Measurements from ENCODE around the gene GJD2.
A peak's percentile ranks its signal among the peaks of the same experiment; 100 is the strongest.

GJD2 gene

DNA sequence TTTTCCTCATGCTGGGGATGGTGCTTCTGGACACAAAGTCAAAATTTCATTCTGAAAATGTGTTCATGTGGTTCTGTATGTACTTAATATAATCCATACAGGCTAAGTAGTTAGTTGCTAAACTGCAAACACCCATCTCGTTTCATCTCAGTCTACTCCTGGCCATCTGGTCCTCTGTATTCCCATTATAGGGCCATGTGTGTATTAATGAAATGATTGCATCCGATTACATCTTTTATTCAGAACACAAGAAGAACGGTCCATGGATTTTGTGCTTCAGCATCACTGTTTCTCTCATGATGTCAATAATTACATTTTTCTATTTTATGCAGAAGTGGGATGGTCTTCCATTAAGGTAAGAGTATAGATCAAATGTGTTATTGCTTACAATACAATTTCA, 6.1 kb upstream of the GJD2 start:
- H3K9me3 ChIP-seq (ENCODE audit: low read depth, low read length): no peaks in the 10 kb centered on the region
- H3K9ac ChIP-seq (ENCODE audit: insufficient read length): no peak overlapping the region
- no peak for DNase-seq (ENCODE audit: low read depth, low spot score)
- H3K4me3 ChIP-seq: no peak overlapping the region
- H3K27ac ChIP-seq: no peak overlapping the region
- H3K36me3 ChIP-seq (ENCODE audit: insufficient read depth, low read length): no peaks in the 10 kb centered on the region
- no peak for TF ChIP-seq EZH2 (IDR thresholded peaks at IDR 0.05)
- TF ChIP-seq FOXP2 (optimal IDR thresholded peaks at IDR 0.05; ENCODE audit: control extremely low read depth, extremely low read length, insufficient read depth): no peak
- no peak for TF ChIP-seq POLR2AphosphoS5 (IDR thresholded peaks at IDR 0.05; ENCODE audit: borderline replicate concordance, low read depth, low read length)

DNA sequence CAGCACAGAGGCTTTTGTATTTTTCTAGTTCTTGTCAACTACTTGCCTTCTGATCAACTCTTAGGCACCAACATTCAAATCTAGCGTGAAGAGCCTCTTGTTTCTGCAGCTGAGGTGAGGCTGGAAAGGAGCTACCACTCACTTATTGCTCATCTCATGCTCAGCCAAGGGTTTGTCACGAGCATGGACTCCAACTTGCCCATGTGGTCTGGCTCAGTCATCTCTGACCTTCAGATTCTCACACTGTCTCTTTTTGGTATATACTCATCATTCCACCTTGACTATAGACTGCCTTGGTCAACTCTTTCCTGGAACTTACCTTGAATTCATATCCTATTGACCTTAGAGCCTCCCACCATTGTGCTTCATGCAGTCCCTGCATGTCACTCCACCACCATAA, 5.2 kb upstream of the GJD2 start:
- Histone ChIP-seq H3K9ac (ENCODE audit: insufficient read length) (no peak overlapping the region), H3K27ac (no peak overlapping the region), H3K36me3 (ENCODE audit: insufficient read depth, low read length) (no peaks in the 10 kb centered on the region), H3K4me3 (no peak overlapping the region), H3K9me3 (ENCODE audit: low read depth, low read length) (no peaks in the 10 kb centered on the region)
- TF ChIP-seq POLR2AphosphoS5 (IDR thresholded peaks at IDR 0.05; ENCODE audit: borderline replicate concordance, low read depth, low read length) (no peak), EZH2 (IDR thresholded peaks at IDR 0.05) (no peak), FOXP2 (optimal IDR thresholded peaks at IDR 0.05; ENCODE audit: control extremely low read depth, extremely low read length, insufficient read depth) (no peak)
- no peak for DNase-seq (ENCODE audit: low read depth, low spot score)

GRCh38 chr15:34759347-34759746, 4.5 kb upstream of the GJD2 start:
- Histone ChIP-seq H3K36me3 (ENCODE audit: insufficient read depth, low read length) (no peaks in the 10 kb centered on the region), H3K27ac (no peak overlapping the region), H3K9ac (ENCODE audit: insufficient read length) (no peak overlapping the region), H3K4me3 (no peak overlapping the region), H3K9me3 (ENCODE audit: low read depth, low read length) (no peaks in the 10 kb centered on the region)
- no peak for DNase-seq (ENCODE audit: low read depth, low spot score)
- no peak for TF ChIP-seq POLR2AphosphoS5 (IDR thresholded peaks at IDR 0.05; ENCODE audit: borderline replicate concordance, low read depth, low read length)
- no peak for TF ChIP-seq EZH2 (IDR thresholded peaks at IDR 0.05)
- no peak for TF ChIP-seq FOXP2 (optimal IDR thresholded peaks at IDR 0.05; ENCODE audit: control extremely low read depth, extremely low read length, insufficient read depth)

- DNase-seq (ENCODE audit: low read depth, low spot score): no peak
- Histone ChIP-seq H3K36me3 (ENCODE audit: insufficient read depth, low read length) (no peaks in the 10 kb centered on the region), H3K4me3 (no peak overlapping the region), H3K9ac (ENCODE audit: insufficient read length) (no peak overlapping the region), H3K27ac (no peak overlapping the region), H3K9me3 (ENCODE audit: low read depth, low read length) (no peaks in the 10 kb centered on the region)
- no peak for TF ChIP-seq FOXP2 (optimal IDR thresholded peaks at IDR 0.05; ENCODE audit: control extremely low read depth, extremely low read length, insufficient read depth)
- TF ChIP-seq POLR2AphosphoS5 (IDR thresholded peaks at IDR 0.05; ENCODE audit: borderline replicate concordance, low read depth, low read length): no peak
- no peak for TF ChIP-seq EZH2 (IDR thresholded peaks at IDR 0.05)
Observed at GRCh38 chr15:34757262-34757661, 2.5 kb upstream of the GJD2 start.

GRCh38 chr15:34755419-34755773, 598 bp upstream of the GJD2 start:
- TF ChIP-seq FOXP2 (optimal IDR thresholded peaks at IDR 0.05; ENCODE audit: control extremely low read depth, extremely low read length, insufficient read depth) (no peak), EZH2 (IDR thresholded peaks at IDR 0.05) (no peak), POLR2AphosphoS5 (IDR thresholded peaks at IDR 0.05; ENCODE audit: borderline replicate concordance, low read depth, low read length) (no peak)
- H3K9ac ChIP-seq (ENCODE audit: insufficient read length): no peak overlapping the region
- H3K9me3 ChIP-seq (ENCODE audit: low read depth, low read length): no peaks in the 10 kb centered on the region
- DNase-seq (ENCODE audit: low read depth, low spot score): no peak
- no peaks in the 10 kb centered on the region for H3K36me3 ChIP-seq (ENCODE audit: insufficient read depth, low read length)
- no peak overlapping the region for H3K27ac ChIP-seq
- no peak overlapping the region for H3K4me3 ChIP-seq

GRCh38 chr15:34754171-34754601, 612 bp downstream of the GJD2 start:
- TF ChIP-seq EZH2 (IDR thresholded peaks at IDR 0.05) (no peak), POLR2AphosphoS5 (IDR thresholded peaks at IDR 0.05; ENCODE audit: borderline replicate concordance, low read depth, low read length) (no peak), FOXP2 (optimal IDR thresholded peaks at IDR 0.05; ENCODE audit: control extremely low read depth, extremely low read length, insufficient read depth) (no peak)
- H3K9ac ChIP-seq (ENCODE audit: insufficient read length): no peak overlapping the region
- H3K4me3 ChIP-seq: no peak overlapping the region
- H3K36me3 ChIP-seq (ENCODE audit: insufficient read depth, low read length): no peaks in the 10 kb centered on the region
- H3K27ac ChIP-seq: no peak overlapping the region
- DNase-seq (ENCODE audit: low read depth, low spot score): no peak
- no peaks in the 10 kb centered on the region for H3K9me3 ChIP-seq (ENCODE audit: low read depth, low read length)

- no peak overlapping the region for H3K9ac ChIP-seq (ENCODE audit: insufficient read length)
- H3K4me3 ChIP-seq: no peak overlapping the region
- peak; percentile 1 for DNase-seq (ENCODE audit: low read depth, low spot score)
- no peak overlapping the region for H3K27ac ChIP-seq
- TF ChIP-seq FOXP2 (optimal IDR thresholded peaks at IDR 0.05; ENCODE audit: control extremely low read depth, extremely low read length, insufficient read depth) (peak; percentile 94), EZH2 (IDR thresholded peaks at IDR 0.05) (no peak), POLR2AphosphoS5 (IDR thresholded peaks at IDR 0.05; ENCODE audit: borderline replicate concordance, low read depth, low read length) (no peak)
- no peaks in the 10 kb centered on the region for H3K9me3 ChIP-seq (ENCODE audit: low read depth, low read length)
- no peaks in the 10 kb centered on the region for H3K36me3 ChIP-seq (ENCODE audit: insufficient read depth, low read length)
Observed at GRCh38 chr15:34753236-34753894, 1.4 kb downstream of the GJD2 start.

DNA sequence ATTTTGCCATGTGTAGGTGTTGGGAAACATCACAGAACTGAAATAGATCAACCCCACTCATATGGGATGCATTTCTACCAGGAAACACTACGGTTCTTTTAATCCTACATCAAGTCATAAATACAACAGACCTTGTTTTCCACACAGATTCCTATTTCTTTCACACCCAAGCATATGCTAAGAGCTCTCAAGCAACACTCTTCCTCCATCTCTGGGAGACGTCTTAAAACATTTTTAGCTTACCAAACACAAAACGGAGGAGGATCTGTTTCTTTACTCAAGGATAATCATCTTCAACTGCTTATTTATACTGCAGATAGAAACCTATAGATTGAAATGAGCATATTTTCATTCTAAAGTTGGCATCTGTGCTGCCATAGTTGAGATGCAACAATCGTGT, 5.1 kb downstream of the GJD2 start:
- Histone ChIP-seq H3K4me3 (no peak overlapping the region), H3K9me3 (ENCODE audit: low read depth, low read length) (no peaks in the 10 kb centered on the region), H3K27ac (no peak overlapping the region), H3K36me3 (ENCODE audit: insufficient read depth, low read length) (no peaks in the 10 kb centered on the region), H3K9ac (ENCODE audit: insufficient read length) (no peak overlapping the region)
- DNase-seq (ENCODE audit: low read depth, low spot score): no peak
- TF ChIP-seq FOXP2 (optimal IDR thresholded peaks at IDR 0.05; ENCODE audit: control extremely low read depth, extremely low read length, insufficient read depth) (no peak), EZH2 (IDR thresholded peaks at IDR 0.05) (no peak), POLR2AphosphoS5 (IDR thresholded peaks at IDR 0.05; ENCODE audit: borderline replicate concordance, low read depth, low read length) (no peak)

GRCh38 chr15:34739346-34739745, 15.5 kb downstream of the GJD2 start:
- no peaks in the 10 kb centered on the region for H3K9me3 ChIP-seq (ENCODE audit: low read depth, low read length)
- TF ChIP-seq POLR2AphosphoS5 (IDR thresholded peaks at IDR 0.05; ENCODE audit: borderline replicate concordance, low read depth, low read length) (no peak), EZH2 (IDR thresholded peaks at IDR 0.05) (no peak), FOXP2 (optimal IDR thresholded peaks at IDR 0.05; ENCODE audit: control extremely low read depth, extremely low read length, insufficient read depth) (no peak)

More at GRCh38 chr15:34739346-34739745, 15.5 kb downstream of the GJD2 start:
- Histone ChIP-seq H3K36me3 (ENCODE audit: insufficient read depth, low read length) (no peaks in the 10 kb centered on the region), H3K4me3 (no peak overlapping the region), H3K27ac (no peak overlapping the region), H3K9ac (ENCODE audit: insufficient read length) (no peak overlapping the region)
- DNase-seq (ENCODE audit: low read depth, low spot score): no peak
